Activated CD8-positive, alpha-beta T cell treated with anti-CD3 and anti-CD28 coated beads, Interleukin-2, amount 10 ng/mL, durations not matched to agents 7 days and 5 days (primary cell): ENCODE data around the gene OR2M5. TPM values are rescaled to one million over a fixed set of nuclear protein-coding genes. Genes with fewer than 3 reads are reported as not detected.

Source experiments
- ATAC-seq: fragments of 150-1000 bp; cut with Tn5 transposase; one replicate; pipeline ENCODE4 v1.10.0; 2021; ENCODE audit warnings: moderate library complexity
- CTCF ChIA-PET: fragments of 350-600 bp; sonication (Branson Sonifier 250); formaldehyde crosslinking; loops from one replicate; lab custom pipeline; 2021; ENCODE audit warnings: antibody characterized with exemption; lab: Charles Lee
- POLR2A ChIA-PET: fragments of 350-600 bp; sonication (Branson Sonifier 250); formaldehyde crosslinking; loops from one replicate; lab custom pipeline; 2021; ENCODE audit warnings: antibody characterized with exemption; lab: Charles Lee
- DNase-seq: peaks from one replicate; pipeline ENCODE4 v3.0.0-alpha.2; 2020
- H3K27ac Mint-ChIP-seq: one replicate; pipeline ENCODE4 v1.8.0; 2021; ENCODE audit warnings: mild to moderate bottlenecking, mixed read lengths
- H3K27me3 Mint-ChIP-seq: one replicate; pipeline ENCODE4 v1.8.0; 2021; ENCODE audit warnings: low read depth, mixed read lengths
- H3K36me3 Mint-ChIP-seq: one replicate; pipeline ENCODE4 v1.8.0; 2021; ENCODE audit warnings: low read depth, mixed read lengths
- H3K4me1 Mint-ChIP-seq: one replicate; pipeline ENCODE4 v1.8.0; 2021; ENCODE audit warnings: low read depth, mixed read lengths
- H3K4me3 Mint-ChIP-seq: one replicate; pipeline ENCODE4 v1.8.0; 2021; ENCODE audit warnings: mild to moderate bottlenecking, mixed read lengths
- H3K9me3 Mint-ChIP-seq: one replicate; pipeline ENCODE4 v1.8.0; 2022; ENCODE audit warnings: mixed read lengths; ENCODE audit not compliant: insufficient read depth
- total RNA-seq, 2 experiments: library from RNA; stranded (reverse); gene quantifications; one replicate each; pipeline ENCODE4 v1.2.3, GENCODE V29; 2021

OR2M5 gene
- total RNA-seq, 2 experiments from 2014 or later = not detected

- no peaks in the 10 kb centered on the region for H3K27me3 Mint-ChIP-seq
- no peak for ATAC-seq
- peaks cover 5% of the 10 kb centered on the region for H3K9me3 Mint-ChIP-seq
- no peak overlapping the region for H3K4me3 Mint-ChIP-seq
- CTCF ChIA-PET = no interaction called here
- no peak for DNase-seq
- no peak overlapping the region for H3K27ac Mint-ChIP-seq
- no peaks in the 10 kb centered on the region for H3K36me3 Mint-ChIP-seq
- no peaks in the 10 kb centered on the region for H3K4me1 Mint-ChIP-seq
- POLR2A ChIA-PET = no interaction called here
These were observed 19.1 kb downstream of the OR2M5 start for GRCh38 chr1:248164031-248164430.

GRCh38 chr1:248165186-248165585, 20.2 kb downstream of the OR2M5 start:
- no peaks in the 10 kb centered on the region for H3K27me3 Mint-ChIP-seq
- ATAC-seq (no peak), DNase-seq (no peak)
- ChIA-PET POLR2A (no interaction called here), CTCF (no interaction called here)
- no peak overlapping the region for H3K27ac Mint-ChIP-seq
- no peaks in the 10 kb centered on the region for H3K4me1 Mint-ChIP-seq
- H3K4me3 Mint-ChIP-seq = no peak overlapping the region
- H3K36me3 Mint-ChIP-seq = no peaks in the 10 kb centered on the region
- peaks cover 4% of the 10 kb centered on the region for H3K9me3 Mint-ChIP-seq

DNA sequence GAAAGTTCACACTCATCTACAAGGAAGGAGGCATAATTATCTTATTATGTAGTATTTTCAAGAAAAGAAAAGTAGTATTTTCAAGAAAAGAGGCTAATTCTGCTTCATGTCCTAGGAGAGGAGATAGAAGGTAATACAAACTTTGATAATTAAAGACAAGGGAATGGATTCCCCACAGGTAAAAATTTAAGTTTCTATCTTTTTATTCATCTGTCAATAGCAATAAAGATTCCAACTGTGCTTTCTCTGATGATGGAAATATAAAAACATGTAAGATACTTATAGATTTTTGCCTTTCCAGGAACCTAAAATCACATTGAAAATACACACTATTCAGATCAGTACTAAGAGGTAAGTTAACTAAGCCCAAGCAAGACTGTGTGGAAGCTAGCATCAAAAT, 29.6 kb downstream of the OR2M5 start, which contains the start of gene OR2M2:
Gene OR2M2, plus strand, starts transcription at position 301 of the 400 bp plus-strand sequence. CDS start 5,165 bp downstream, outside the sequence.
- H3K9me3 Mint-ChIP-seq = no peaks in the 10 kb centered on the region
- DNase-seq (no peak), ATAC-seq (no peak)
- no peak within 1 kb of the TSS for H3K4me3 Mint-ChIP-seq
- H3K4me1 Mint-ChIP-seq = no peaks in the 10 kb centered on the region
- H3K27me3 Mint-ChIP-seq = no peaks in the 10 kb centered on the region
- H3K36me3 Mint-ChIP-seq = no peaks in the 10 kb centered on the region
- no peak within 1 kb of the TSS for H3K27ac Mint-ChIP-seq
- POLR2A ChIA-PET = interaction anchor here (0.6 kb wide), 1 partner anchor 216 kb away, joined by 4 read pairs; no protein-coding TSS in a partner anchor
- CTCF ChIA-PET = no interaction called here

DNA sequence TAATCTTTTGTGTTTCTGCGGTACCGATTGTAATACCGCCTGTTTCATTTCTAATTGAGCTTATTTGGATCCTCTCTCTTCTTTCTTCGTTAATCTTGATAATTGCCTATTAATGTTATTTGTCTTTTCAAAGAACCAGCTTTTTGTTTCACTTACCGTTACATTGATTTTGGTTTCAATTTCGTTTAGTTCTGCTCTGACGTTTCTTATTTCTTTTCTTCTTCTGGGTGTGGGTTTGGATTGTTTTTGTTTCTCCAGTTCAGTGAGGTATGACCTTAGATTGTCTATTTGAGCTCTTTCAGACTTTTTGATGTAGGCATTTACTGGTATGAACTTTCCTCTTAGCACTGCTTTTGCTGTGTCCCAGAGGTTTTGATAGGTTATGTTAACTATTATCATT, 39.0 kb downstream of the OR2M5 start:
- ChIA-PET CTCF (no interaction called here), POLR2A (no interaction called here)
- Mint-ChIP-seq H3K4me1 (no peaks in the 10 kb centered on the region), H3K27ac (no peak overlapping the region), H3K9me3 (no peaks in the 10 kb centered on the region), H3K4me3 (no peak overlapping the region), H3K36me3 (no peaks in the 10 kb centered on the region), H3K27me3 (no peaks in the 10 kb centered on the region)
- DNase-seq (no peak), ATAC-seq (no peak)

DNA sequence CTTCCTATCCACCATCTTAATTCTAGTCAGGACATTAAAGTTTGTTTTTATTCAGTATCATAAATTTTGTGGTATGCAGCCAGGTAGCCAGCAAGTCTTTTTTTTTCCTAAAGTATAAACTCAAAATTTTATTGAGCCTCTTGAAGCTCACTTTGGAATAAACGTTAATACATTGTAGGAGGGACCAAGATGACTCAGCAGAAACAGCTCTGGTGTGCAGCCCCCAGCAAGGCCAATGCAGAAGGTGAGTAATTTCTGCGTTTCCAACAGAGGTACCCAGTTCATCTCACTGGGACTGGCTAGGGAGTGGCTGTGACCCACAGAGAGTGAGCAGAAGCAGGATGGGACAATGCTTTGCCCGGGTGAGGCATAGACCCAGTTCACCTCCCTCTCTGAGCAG, 42.4 kb downstream of the OR2M5 start:
- DNase-seq (no peak), ATAC-seq (no peak)
- Mint-ChIP-seq H3K4me3 (no peak overlapping the region), H3K4me1 (no peaks in the 10 kb centered on the region), H3K36me3 (no peaks in the 10 kb centered on the region), H3K9me3 (no peaks in the 10 kb centered on the region), H3K27ac (no peak overlapping the region), H3K27me3 (no peaks in the 10 kb centered on the region)
- ChIA-PET POLR2A (no interaction called here), CTCF (no interaction called here)

- POLR2A ChIA-PET = no interaction called here
- H3K4me3 Mint-ChIP-seq = no peak overlapping the region
- no peaks in the 10 kb centered on the region for H3K9me3 Mint-ChIP-seq
- ATAC-seq = no peak
- no peaks in the 10 kb centered on the region for H3K27me3 Mint-ChIP-seq
- no peak overlapping the region for H3K27ac Mint-ChIP-seq
- CTCF ChIA-PET = interaction anchor here (1.0 kb wide), 1 partner anchor 55 kb away, joined by 3 read pairs; no protein-coding TSS in a partner anchor
- H3K4me1 Mint-ChIP-seq = no peaks in the 10 kb centered on the region
- DNase-seq = no peak
- no peaks in the 10 kb centered on the region for H3K36me3 Mint-ChIP-seq
These were observed 44.1 kb downstream of the OR2M5 start for GRCh38 chr1:248189026-248189425.

DNA sequence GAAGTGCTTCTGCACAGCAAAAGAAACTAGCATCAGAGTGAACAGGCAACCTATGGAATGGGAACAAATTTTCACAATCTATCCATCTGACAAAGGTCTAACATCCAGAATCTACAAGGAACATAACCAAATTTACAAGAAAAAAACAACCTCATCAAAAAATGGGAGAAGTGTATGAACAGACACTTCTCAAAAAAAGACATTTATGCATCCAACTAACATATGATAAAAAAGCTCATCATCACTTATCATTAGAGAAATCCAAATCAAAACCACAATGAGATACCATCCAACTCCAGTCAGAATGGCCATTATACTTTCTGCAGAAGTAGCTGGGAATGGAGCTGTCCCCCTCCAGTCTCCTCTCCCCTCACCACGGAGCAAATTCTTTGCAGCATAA, 49.2 kb downstream of the OR2M5 start:
- H3K4me3 Mint-ChIP-seq = no peak overlapping the region
- H3K27ac Mint-ChIP-seq = no peak overlapping the region
- no peaks in the 10 kb centered on the region for H3K27me3 Mint-ChIP-seq
- ATAC-seq (no peak), DNase-seq (no peak)
- no peaks in the 10 kb centered on the region for H3K36me3 Mint-ChIP-seq
- H3K4me1 Mint-ChIP-seq = no peaks in the 10 kb centered on the region
- POLR2A ChIA-PET = no interaction called here
- H3K9me3 Mint-ChIP-seq = no peaks in the 10 kb centered on the region
- CTCF ChIA-PET = no interaction called here

Other genes with a start within 250 kb of the OR2M5 start
- gene OR2W3, start 249.6 kb upstream of the OR2M5 start, total RNA-seq = not detected
- gene OR2T8, start 224.9 kb upstream of the OR2M5 start, total RNA-seq = not detected
- not detected for gene OR2AJ1, start 220.3 kb upstream of the OR2M5 start, total RNA-seq
- under 1 TPM in 1 of 2 experiments, not detected in 1; 0.29 TPM for gene OR2L8, start 196.3 kb upstream of the OR2M5 start, total RNA-seq
- not detected for gene OR2AK2, start 179.9 kb upstream of the OR2M5 start, total RNA-seq
- gene OR2L5, start 131.5 kb upstream of the OR2M5 start, total RNA-seq = not detected
- gene OR2L2, start 115.1 kb upstream of the OR2M5 start, total RNA-seq = not detected
- not detected for gene OR2L3, start 98.3 kb upstream of the OR2M5 start, total RNA-seq
- gene OR2L13, start 50.0 kb upstream of the OR2M5 start, total RNA-seq = not detected
- not detected for gene OR2M2, start 29.7 kb downstream of the OR2M5 start, total RNA-seq
- gene OR2M3, start 52.1 kb downstream of the OR2M5 start, total RNA-seq = not detected
- not detected for gene OR2M4, start 86.3 kb downstream of the OR2M5 start, total RNA-seq
- gene OR2T33, start 132.8 kb downstream of the OR2M5 start, total RNA-seq = not detected
- gene OR2T12, start 158.3 kb downstream of the OR2M5 start, total RNA-seq = not detected
- gene OR2M7, start 179.4 kb downstream of the OR2M5 start, total RNA-seq = not detected
- gene OR14C36, start 203.6 kb downstream of the OR2M5 start, total RNA-seq = not detected
- gene OR2T4, start 216.5 kb downstream of the OR2M5 start, total RNA-seq = not detected
- not detected for gene OR2T6, start 230.6 kb downstream of the OR2M5 start, total RNA-seq